Hematopoietic multipotent progenitor cell treated with erythropoietin and hydrocortisone succinate and interleukin-3 and kit ligand, for 4 days (in vitro differentiated cells): Measurements from ENCODE around the gene MDFIC.

Experiments used
- DNase-seq: peaks from one replicate; pipeline ENCODE4 v3.0.0-alpha.2; 2015

MDFIC gene

DNA sequence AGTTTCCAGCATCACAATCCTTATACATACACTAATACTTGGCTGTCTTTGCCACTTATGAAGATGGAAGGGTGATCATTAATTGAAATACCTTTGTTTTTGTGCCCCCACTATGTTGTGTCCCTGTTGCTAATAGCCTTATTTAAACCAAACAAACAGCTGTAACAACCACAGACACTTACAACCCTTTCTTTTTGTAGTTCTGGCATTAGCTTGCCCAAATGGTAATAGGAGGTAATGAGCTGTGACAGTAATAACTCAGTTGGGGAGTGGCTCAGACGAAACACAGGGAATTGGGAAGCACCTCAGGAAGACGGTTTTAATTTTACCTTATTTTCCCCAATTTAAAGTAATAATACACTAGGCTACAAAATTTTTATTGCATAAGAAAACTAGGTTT lies 83.4 kb downstream of the MDFIC start:
- DNase-seq = no peak

DNA sequence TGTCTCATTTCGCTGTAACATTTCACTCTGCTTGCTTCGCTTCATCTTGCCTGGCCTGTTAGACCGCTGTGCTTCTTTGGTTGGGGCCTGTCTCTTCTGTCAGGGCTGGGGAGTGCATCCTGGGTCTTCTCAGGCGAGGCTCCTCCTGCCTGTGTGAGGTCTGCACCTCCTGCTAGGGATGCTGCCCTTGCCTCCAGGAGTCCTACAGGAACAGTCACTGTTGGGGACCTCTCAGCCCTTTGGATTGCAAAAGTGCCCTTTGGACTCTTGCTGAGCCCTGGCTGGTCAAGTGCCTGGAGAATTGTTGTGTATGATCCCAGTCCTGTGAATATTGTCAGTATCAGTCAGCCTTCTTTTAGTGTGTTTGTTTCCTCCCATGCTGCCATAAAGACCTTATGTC lies 84.1 kb downstream of the MDFIC start:
- no peak for DNase-seq

DNA sequence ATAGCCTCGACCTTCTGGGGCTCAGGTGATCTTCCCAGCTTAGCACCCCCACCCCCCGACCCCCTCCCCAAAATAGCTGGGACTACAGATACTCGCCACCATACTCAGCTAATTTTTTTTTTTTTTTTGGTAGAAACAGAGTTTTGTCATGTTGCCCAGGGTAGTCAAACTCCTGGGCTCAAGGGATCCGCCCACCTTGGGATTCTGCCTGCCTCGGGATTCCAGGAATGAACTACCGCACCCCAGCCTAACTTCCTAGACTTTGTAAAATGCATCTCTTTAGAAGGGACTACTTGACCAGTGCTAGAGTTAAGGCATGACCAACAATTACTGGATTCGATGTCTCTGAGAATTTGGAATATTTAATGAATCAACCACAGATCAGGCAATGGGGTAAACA lies 85.9 kb downstream of the MDFIC start:
- DNase-seq = no peak

GRCh38 chr7:115008465-115009114 lies 86.7 kb downstream of the MDFIC start:
- peak; percentile 50 for DNase-seq

DNA sequence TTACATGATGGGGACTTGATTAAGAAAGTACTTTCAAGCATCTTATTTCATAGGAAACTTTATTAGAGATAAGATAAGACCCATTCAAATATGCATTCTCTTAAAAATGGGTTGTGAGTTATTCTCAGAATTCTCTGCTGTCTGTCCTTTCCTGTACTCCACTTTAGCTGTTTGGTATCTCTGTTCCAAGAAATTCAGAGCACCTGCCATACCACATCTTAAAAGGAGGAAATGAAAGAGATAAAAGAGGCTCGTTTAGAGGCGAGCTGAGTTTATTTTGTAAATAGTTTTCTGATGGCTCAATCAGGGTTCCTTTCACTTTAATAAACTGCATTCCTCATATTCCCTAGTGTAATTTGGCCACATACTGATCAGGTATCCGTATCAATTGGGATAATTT lies 87.2 kb downstream of the MDFIC start:
- peak; percentile 76 for DNase-seq

GRCh38 chr7:115009736-115010440 lies 88.0 kb downstream of the MDFIC start:
- DNase-seq = no peak

GRCh38 chr7:115010441-115010820 lies 88.5 kb downstream of the MDFIC start:
- peak; percentile 61 for DNase-seq

GRCh38 chr7:115013886-115014285 lies 92.0 kb downstream of the MDFIC start:
- DNase-seq = no peak

DNA sequence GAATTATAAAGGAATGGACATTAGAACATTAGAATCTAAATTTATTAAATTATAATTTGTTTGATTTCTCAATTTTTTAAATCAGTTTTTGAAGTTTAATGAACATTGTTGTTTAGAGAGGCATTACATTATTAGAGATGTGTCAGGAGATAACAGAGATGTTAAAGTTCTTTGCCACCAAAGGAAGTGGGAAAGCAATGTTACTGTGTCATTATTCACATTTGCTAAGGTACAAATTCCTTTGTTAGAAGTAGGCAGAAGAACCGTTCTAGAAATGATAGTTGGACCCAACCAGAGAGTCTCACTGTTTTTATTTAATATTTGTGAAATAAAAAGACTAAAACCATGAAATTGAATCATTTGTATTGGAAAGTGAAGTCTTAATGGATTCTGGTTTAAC lies 92.9 kb downstream of the MDFIC start:
- DNase-seq = no peak

DNA sequence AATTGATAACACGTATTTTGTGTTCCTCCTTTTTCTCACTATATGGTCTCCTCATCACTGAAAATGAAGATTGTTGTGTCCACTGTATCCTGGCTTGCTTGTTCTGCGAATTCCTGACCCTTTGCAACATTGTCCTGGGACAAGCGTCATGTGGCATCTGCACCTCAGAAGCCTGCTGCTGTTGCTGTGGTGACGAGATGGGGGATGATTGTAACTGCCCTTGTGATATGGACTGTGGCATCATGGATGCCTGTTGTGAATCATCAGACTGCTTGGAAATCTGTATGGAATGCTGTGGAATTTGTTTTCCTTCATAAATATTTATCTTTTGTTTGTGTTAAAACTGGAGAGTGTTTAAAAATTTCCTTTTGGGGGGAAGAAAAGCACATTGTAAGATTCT lies 93.7 kb downstream of the MDFIC start:
- no peak for DNase-seq

DNA sequence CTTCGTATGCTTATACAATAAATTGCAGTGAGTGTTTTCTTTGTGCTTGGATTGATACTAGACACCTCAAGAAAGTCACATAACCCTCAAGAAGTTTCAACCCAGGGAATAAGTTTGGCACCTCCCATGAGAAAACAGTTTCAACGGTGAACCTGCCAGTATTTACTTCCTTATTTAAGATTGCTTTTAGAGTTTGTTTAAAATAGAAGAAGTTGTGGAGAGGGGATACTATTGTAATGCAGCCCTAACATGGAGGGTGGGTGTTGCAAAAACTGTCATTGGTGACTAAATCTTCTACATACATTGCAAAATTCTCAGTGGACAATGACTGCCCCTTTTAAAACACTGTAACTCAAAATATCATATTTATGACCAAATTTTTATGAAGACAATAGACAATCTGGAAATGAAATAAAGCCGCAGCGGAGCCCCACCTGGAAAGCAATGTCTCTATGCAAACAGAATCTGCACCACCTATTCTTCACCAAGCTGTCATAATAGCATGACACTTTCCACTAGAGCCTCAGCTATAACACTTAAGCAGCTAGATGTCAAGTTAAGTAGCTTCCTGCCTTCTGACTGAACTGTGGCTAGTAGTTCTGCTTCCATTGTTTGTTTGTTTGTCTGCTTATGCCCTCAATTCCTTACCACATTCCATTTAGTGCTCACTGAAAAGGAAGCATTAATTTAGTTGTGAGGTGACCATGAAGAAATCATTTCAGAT lies 98.2 kb downstream of the MDFIC start:
- peak; percentile 76 for DNase-seq

DNA sequence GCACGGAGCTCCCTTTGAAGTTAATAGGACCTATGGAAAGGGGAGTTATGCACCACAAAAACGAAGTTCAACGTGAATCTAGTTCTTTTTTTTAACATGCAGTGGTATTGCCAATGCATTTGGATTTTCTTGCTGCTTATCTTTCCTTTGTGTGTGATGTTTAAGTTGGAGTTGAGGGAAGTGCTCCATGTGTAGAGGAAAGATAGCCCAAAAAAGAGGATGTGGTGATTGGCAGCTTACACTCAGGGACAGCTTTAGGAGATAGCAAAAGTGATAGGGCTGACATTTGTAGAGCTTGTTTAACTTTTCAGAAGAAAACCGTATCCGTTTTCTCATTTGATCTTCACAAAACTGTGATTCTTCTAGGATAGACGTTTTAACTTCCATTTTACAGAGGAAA lies 101.3 kb downstream of the MDFIC start:
- peak; percentile 94 for DNase-seq

DNA sequence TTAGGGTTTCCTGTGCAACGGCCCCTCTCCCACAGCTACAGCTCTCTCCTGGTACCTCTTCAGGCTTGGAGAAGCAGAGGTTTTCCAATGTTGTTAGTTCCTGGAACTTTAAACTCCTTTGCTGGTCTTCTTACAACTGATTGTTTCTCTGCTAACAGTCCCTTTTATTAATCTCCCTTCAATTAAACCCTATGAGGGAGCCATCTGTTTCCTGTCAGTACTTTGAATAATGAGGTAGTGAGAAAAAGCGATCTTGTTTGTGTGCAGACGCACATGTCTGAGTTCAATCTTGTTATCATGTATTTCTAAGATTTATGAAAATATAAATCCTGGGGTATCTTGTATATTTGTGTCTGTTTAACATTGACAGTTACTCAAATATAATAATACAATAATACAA lies 102.4 kb downstream of the MDFIC start:
- peak; percentile 63 for DNase-seq

GRCh38 chr7:115032715-115033703 lies 111.1 kb downstream of the MDFIC start:
- no peak for DNase-seq

DNA sequence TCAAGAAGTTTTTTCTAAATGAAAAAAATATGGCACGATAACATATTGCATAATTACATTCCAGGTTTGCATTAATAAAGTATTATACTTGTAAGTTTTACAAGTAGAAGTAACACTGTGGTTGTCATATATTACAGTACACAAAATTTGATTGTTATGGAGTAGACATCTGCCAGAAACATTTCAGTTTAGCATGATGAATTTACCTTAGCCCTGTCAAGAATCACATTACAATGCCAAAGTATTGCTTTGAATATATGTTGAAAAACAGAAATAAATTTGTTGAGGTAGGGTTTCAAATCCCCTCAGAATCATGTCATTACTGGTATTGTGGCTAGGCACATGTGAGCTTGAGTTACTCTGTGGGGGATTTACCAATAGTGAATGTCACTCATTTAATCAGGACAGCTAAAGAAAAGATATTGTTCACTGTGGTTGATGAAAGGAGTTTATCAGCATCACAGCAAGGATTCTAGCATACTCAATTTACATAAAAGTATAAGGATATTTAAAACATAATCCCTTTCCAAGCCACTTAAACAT lies 112.1 kb downstream of the MDFIC start:
- no peak for DNase-seq

GRCh38 chr7:115034515-115034914 lies 112.6 kb downstream of the MDFIC start:
- no peak for DNase-seq

DNA sequence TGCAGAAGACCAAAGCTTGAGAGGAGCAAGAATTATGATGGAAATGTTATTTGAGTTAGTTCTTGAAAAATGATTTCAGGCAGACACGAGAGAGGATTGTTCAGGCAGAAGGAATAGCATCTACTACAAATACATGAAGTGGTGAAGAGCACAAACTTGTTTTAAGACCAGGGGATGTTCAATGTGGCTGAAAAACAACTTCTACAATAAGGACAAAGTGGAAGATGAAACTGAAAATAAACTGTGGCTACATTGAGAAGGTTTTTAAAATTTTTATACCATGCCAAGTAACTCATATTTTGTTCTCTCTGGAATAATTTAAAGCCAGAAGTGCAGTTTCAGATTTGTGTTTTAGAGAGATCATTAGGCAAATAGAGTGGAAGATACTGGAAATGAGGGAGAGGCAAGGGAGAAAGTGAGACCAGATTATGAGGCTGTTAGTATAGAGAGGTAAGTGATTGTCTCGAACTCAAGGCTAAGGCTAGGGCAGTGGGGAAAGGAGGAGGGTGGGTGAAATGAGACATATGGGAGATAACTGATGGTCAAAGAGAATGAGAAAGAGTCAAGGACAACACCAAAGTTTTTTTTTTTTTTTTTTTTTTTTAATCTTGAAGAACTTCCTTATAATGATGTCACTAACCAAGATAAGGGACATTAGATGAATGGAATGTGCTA lies 115.4 kb downstream of the MDFIC start:
- peak; percentile 28 for DNase-seq

DNA sequence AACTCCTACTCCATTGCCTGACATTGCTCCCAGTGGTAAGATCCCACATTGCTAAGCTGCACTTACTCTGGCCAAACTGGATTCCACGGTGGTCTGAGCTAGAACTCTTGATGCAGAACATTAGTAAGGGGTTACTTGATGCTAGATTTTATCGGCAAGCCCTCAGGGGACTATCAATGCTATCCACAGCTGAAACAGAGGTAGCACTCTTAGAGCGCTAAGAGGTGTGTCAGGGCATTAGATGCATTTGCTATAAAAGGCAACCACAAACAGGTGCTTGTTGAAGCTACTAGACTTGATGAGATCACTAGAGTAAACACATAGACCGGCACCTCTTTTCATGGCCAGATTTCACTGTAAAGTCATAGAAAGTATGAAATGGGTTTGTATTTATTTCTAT lies 116.3 kb downstream of the MDFIC start:
- no peak for DNase-seq

DNA sequence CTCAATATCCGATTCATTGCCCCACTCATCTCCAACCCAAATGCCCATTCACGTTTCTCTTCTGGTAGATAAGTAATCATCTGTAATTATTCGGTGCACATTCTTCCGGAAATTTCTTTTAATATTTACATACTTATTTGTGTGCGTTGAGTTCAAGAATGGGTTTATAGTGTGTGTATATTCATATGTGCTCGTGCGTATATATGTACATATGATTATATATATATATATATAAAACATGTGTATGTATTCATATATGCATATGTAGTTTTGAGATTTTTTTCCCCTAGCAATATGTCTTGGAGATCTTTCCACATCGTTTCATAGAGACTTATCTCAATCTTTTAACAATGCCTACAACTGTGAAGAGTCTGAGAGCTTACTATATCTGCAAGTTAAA lies 118.2 kb downstream of the MDFIC start:
- no peak for DNase-seq

- DNase-seq = no peak
Observed at GRCh38 chr7:115040495-115040894, 118.6 kb downstream of the MDFIC start.

- DNase-seq = no peak
Observed at GRCh38 chr7:115042596-115042995, 120.7 kb downstream of the MDFIC start.

DNA sequence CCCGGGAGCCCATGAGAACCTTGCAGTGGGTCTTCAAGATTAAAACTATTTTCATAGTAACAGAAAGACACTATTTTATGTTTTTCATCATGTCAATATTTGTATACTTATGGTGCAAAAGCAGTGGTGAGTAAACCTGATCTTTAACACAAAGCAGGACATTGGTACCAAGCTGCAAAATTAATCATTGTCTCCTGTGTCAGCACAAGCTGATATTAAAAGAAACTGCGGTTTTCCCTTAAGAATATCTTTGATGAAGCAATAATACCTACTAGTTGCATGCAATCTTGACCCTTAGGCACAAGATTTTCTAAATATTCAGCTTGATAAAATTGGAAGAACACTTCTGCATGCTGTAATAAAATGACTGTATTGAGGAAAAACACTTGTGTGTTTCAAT lies 121.7 kb downstream of the MDFIC start:
- DNase-seq = no peak
